K562 treated with DMSO at 1 percent for 24 hours (cell line): Measurements from ENCODE around the gene ALKBH1. TPM values are rescaled to one million over a fixed set of nuclear protein-coding genes. Genes with fewer than 3 reads are reported as not detected.

Experiments used
- total RNA-seq: library from RNA; unstranded; fragments of 300-600 nt; gene quantifications from 2 replicates; pipeline ENCODE4 v1.2.3, GENCODE V29; 2022; ENCODE audit warnings: low read depth; ENCODE audit not compliant: insufficient read depth

ALKBH1 gene
- total RNA-seq, result 6.8 and 8.9 TPM in 2 replicates

GRCh38 chr14:77707724-77708408, at the start of gene ALKBH1, which contains the start of gene SLIRP:
Gene ALKBH1, minus strand, starts transcription at chr14:77708023. Its CDS starts 19 bp downstream, at chr14:77708004.
Gene SLIRP, plus strand, starts transcription at chr14:77708103. Its CDS starts 9 bp downstream, at chr14:77708112.

Other genes starting within 250 kb of the ALKBH1 start
- 65.7 and 79.4 TPM in 2 replicates for gene AHSA1, start 249.9 kb downstream of the ALKBH1 start, total RNA-seq
- not detected in 2 replicates for gene ISM2, start 209.2 kb downstream of the ALKBH1 start, total RNA-seq
- gene SPTLC2, start 91.4 kb downstream of the ALKBH1 start, total RNA-seq, result 9.1 and 10.9 TPM in 2 replicates
- 98.4 and 114 TPM in 2 replicates for gene SLIRP, start 80 bp upstream of the ALKBH1 start, total RNA-seq
- gene SNW1, start 53.1 kb upstream of the ALKBH1 start, total RNA-seq, result 48.2 and 56.3 TPM in 2 replicates
- 8.4 and 10.1 TPM in 2 replicates for gene ADCK1, start 92.1 kb upstream of the ALKBH1 start, total RNA-seq